Calu3 (cell line): ENCODE measurements around the gene NLRP6. TPM values are rescaled to one million over a fixed set of nuclear protein-coding genes. Genes with fewer than 3 reads are reported as not detected.

ENCODE experiments used
- BruUV-seq: library from RNA; stranded (reverse); fragments of 400-500 nt; replicated peaks from 2 replicates; lab custom pipeline; 2021; lab: Mats Ljungman, UMichigan
- CTCF ChIA-PET: fragments of 300-600 bp; sonication (Branson Sonifier 250); formaldehyde crosslinking; loops from one replicate; lab custom pipeline; 2022; ENCODE audit warnings: antibody characterized with exemption; lab: Charles Lee
- DNase-seq: peaks from one replicate; pipeline ENCODE4 v3.0.0; 2022
- H3K27ac Mint-ChIP-seq: one replicate; pipeline ENCODE4 v1.8.0; 2022; ENCODE audit warnings: mixed read lengths; ENCODE audit not compliant: unreplicated experiment
- H3K27me3 Mint-ChIP-seq: one replicate; pipeline ENCODE4 v1.8.0; 2022; ENCODE audit warnings: mixed read lengths; ENCODE audit not compliant: unreplicated experiment
- H3K36me3 Mint-ChIP-seq: one replicate; pipeline ENCODE4 v1.8.0; 2022; ENCODE audit warnings: mild to moderate bottlenecking, moderate library complexity, mixed read lengths; ENCODE audit not compliant: insufficient read depth, unreplicated experiment
- H3K4me1 Mint-ChIP-seq: one replicate; pipeline ENCODE4 v1.8.0; 2022; ENCODE audit warnings: mild to moderate bottlenecking, low read depth, mixed read lengths; ENCODE audit not compliant: unreplicated experiment
- H3K4me3 Mint-ChIP-seq: one replicate; pipeline ENCODE4 v1.8.0; 2022; ENCODE audit warnings: mild to moderate bottlenecking, low read depth, moderate library complexity, mixed read lengths; ENCODE audit not compliant: unreplicated experiment
- H3K9me3 Mint-ChIP-seq: one replicate; pipeline ENCODE4 v1.8.0; 2022; ENCODE audit warnings: low read depth, mixed read lengths; ENCODE audit not compliant: unreplicated experiment
- intact Hi-C: fragments of 100-400 bp; cut with micrococcal nuclease; formaldehyde crosslinking; loops from one replicate; pipeline ENCODE4 v1.10.0; 2022; ENCODE audit not compliant: unreplicated experiment
- total RNA-seq: library from RNA; stranded (reverse); gene quantifications from 2 replicates; pipeline ENCODE4 v1.2.3, GENCODE V29; 2022
- TF ChIP-seq, protein P1 (sequence below): fragments of 200-600 bp; IDR thresholded peaks from one replicate; pipeline ENCODE4 v1.8.0; 2022; ENCODE audit warnings: antibody characterized with exemption; ENCODE audit not compliant: unreplicated experiment

Gene NLRP6
- total RNA-seq, 1 experiment from 2014 or later = not detected

DNA sequence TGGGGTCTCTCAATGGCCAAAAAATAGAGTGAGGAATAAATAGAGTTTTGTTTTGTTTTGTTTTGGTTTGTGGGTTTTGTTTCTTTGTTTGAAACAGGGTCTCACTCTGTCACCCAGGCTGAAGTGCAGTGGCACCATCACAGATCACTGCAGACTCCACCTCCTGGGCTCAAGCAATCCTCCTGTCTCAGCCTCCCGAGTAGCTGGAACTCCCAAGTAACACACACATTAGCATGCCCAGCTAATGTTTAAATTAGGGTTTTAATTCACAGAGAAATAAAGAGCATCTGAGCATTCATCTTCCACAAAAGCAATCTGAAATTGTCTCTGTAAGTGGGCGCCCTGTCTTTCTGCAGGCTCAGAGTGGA is 51.7 kb downstream of the NLRP6 start:
- Mint-ChIP-seq H3K27ac (no peak overlapping the region), H3K4me1 (no peaks in the 10 kb centered on the region), H3K9me3 (no peaks in the 10 kb centered on the region), H3K36me3 (peaks cover 4% of the 10 kb centered on the region), H3K4me3 (no peak overlapping the region), H3K27me3 (peaks cover 36% of the 10 kb centered on the region)
- CTCF ChIA-PET = no interaction called here
- no peak for DNase-seq
- TF ChIP-seq, protein P1, sequence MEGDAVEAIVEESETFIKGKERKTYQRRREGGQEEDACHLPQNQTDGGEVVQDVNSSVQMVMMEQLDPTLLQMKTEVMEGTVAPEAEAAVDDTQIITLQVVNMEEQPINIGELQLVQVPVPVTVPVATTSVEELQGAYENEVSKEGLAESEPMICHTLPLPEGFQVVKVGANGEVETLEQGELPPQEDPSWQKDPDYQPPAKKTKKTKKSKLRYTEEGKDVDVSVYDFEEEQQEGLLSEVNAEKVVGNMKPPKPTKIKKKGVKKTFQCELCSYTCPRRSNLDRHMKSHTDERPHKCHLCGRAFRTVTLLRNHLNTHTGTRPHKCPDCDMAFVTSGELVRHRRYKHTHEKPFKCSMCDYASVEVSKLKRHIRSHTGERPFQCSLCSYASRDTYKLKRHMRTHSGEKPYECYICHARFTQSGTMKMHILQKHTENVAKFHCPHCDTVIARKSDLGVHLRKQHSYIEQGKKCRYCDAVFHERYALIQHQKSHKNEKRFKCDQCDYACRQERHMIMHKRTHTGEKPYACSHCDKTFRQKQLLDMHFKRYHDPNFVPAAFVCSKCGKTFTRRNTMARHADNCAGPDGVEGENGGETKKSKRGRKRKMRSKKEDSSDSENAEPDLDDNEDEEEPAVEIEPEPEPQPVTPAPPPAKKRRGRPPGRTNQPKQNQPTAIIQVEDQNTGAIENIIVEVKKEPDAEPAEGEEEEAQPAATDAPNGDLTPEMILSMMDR = no peak
- intact Hi-C loops = no loop called here
- BruUV-seq = no TSS peak

DNA sequence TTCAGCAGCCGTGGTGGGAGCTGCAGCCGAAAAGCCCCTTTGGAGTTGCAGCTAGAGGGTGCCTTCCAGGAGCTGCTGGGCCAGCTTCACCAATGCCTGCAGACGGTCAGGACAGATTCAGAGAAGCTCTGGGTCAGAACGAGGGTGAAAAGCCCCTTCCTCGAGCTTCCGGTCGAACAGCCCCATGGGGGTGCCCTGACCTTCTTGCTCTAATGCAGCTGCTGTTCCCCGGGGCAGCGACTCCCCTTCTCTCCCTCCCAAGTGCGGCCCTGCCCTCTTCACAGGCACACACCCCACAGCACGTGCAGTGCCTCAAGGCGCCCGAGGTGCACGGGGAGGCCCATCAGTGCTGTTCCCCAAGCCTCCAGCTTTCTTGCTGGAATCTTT is 52.1 kb downstream of the NLRP6 start:
- intact Hi-C loops = no loop called here
- Mint-ChIP-seq H3K36me3 (peaks cover 4% of the 10 kb centered on the region), H3K9me3 (no peaks in the 10 kb centered on the region), H3K4me1 (no peaks in the 10 kb centered on the region), H3K4me3 (no peak overlapping the region), H3K27me3 (peaks cover 37% of the 10 kb centered on the region), H3K27ac (no peak overlapping the region)
- DNase-seq = no peak
- CTCF ChIA-PET = no interaction called here
- TF ChIP-seq, protein P1 = no peak
- BruUV-seq = no TSS peak

DNA sequence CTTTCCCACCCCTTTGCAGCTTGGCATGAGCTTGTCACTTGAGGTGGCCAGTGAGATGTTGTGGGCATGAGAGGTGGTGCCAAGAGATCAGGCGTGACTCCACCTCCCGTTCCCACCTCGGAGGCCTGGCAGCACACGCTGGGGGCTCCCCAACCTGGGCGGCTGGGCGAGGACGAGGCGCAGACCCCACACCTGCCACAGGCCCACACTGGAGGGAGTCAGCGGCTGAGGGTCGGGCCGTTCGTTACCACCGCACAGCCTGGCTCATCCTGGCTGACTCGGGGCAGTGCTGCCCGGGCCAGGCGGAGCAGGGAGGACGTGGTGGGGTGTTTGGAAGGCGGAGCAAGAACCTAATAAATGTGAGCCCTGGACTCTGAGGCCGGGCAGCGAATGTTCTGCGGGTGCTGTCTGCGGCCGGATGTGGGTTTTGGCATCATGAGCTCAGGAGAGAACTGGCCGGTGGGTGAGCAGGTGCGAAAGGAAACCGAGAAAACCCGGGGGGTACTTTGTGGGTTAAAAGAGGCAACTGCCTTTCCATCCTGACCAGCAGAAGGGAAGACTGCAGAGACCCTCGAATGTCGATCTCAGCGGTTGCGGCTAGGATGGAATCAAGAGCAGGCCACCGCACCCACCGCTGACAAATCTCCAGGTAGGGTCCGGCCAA is 52.6 kb downstream of the NLRP6 start:
- H3K4me3 Mint-ChIP-seq = no peak overlapping the region
- DNase-seq = no peak
- H3K36me3 Mint-ChIP-seq = peaks cover 3% of the 10 kb centered on the region
- intact Hi-C loops = no loop called here
- H3K4me1 Mint-ChIP-seq = no peaks in the 10 kb centered on the region
- TF ChIP-seq, protein P1 = no peak
- CTCF ChIA-PET = no interaction called here
- no peak overlapping the region for H3K27ac Mint-ChIP-seq
- H3K27me3 Mint-ChIP-seq = peaks cover 37% of the 10 kb centered on the region
- BruUV-seq = no TSS peak
- H3K9me3 Mint-ChIP-seq = no peaks in the 10 kb centered on the region

DNA sequence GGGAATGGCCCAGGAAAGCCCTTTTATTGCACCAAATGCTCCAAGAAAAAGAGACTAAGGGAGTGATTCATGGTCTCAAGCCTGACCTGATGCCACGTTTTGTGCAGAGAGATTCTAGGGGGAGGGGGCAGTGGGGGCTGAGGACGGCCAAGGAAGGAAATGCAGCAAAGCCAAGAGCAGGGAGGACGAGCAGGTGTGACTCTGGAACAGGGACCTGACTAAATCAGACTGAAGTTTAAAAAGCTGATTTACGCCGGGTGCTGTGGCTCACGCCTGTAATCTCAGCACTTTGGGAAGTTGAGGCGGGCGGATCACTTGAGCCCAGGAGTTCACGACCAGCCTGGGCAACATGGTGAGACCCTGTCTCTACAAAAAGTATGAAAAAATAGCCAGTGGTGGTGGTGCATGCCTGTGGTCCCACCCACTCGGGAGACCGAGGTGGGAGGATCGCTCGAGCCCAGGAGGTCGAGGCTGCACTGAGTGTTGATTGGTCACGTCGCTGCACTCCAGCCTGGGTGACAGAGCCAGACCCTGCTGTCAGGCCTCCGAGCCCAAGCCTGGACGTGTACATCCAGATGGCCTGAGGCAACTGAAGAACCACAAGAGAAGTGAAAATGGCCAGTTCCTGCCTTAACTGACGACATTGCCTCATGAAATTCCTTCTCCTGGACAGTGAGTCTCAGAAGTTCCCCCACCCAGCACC is 53.3 kb downstream of the NLRP6 start:
- no TSS peak for BruUV-seq
- CTCF ChIA-PET = no interaction called here
- H3K27ac Mint-ChIP-seq = no peak overlapping the region

More for the DNA sequence above, 53.3 kb downstream of the NLRP6 start:
- H3K36me3 Mint-ChIP-seq = no peaks in the 10 kb centered on the region
- TF ChIP-seq, protein P1 = no peak
- H3K4me3 Mint-ChIP-seq = no peak overlapping the region
- H3K27me3 Mint-ChIP-seq = peaks cover 37% of the 10 kb centered on the region
- no peak for DNase-seq
- no peaks in the 10 kb centered on the region for H3K4me1 Mint-ChIP-seq
- no peaks in the 10 kb centered on the region for H3K9me3 Mint-ChIP-seq
- intact Hi-C loops = no loop called here
